Sigmoid colon (tissue), 7 donors: Measurements from ENCODE around the gene SYNDIG1L. TPM values are rescaled to one million over a fixed set of nuclear protein-coding genes. Genes with fewer than 3 reads are reported as not detected.

Experiments used
- DNase-seq: peaks from one replicate; pipeline ENCODE4 v3.0.0-alpha.2; 2019
- H3K27ac ChIP-seq, 4 donors: fragments of 200-600 bp; sonication (generic); one replicate each; pipeline ENCODE4 v1.5.1; 2016 to 2019; ENCODE audit warnings: mild to moderate bottlenecking in 1 of 4
- H3K27me3 ChIP-seq, 3 donors: fragments of 200-600 bp; sonication (generic); one replicate each; pipeline ENCODE4 v1.5.1; 2019; ENCODE audit warnings: mild to moderate bottlenecking in 1 of 3
- H3K36me3 ChIP-seq, 4 donors: fragments of 200-600 bp; sonication (generic); one replicate each; pipeline ENCODE4 v1.5.1; 2016 to 2019
- H3K4me1 ChIP-seq, 4 donors: fragments of 200-600 bp; sonication (generic); one replicate each; pipeline ENCODE4 v1.5.1; 2017 to 2019
- H3K4me3 ChIP-seq, 4 donors: fragments of 200-600 bp; sonication (generic); one replicate each; pipeline ENCODE4 v1.5.1; 2017 to 2019; ENCODE audit warnings: mild to moderate bottlenecking in 2 of 4, moderate library complexity in 1 of 4
- H3K9me3 ChIP-seq, 4 donors: fragments of 200-600 bp in 3 of 4; sonication (generic) in 3 of 4; one replicate each; pipeline versions ENCODE4 v1.5.1 to v1.6.1; 2013 to 2019
- CTCF ChIP-seq, 4 experiments: fragments of 450-650 bp in 3 of 4; fragments of 200-600 bp in 1 of 4; IDR thresholded peaks; one replicate each; pipeline ENCODE4 v1.5.1; 2016 to 2019; ENCODE audit warnings: antibody characterized with exemption in 4 of 4, mild to moderate bottlenecking in 3 of 4, moderate library complexity in 2 of 4
- EP300 ChIP-seq, 4 donors: sonication (generic); formaldehyde crosslinking; IDR thresholded peaks; one replicate each; pipeline ENCODE4 v1.6.1; 2017; ENCODE audit warnings: antibody characterized with exemption in 4 of 4
- POLR2A ChIP-seq, 2 donors: fragments of 450-650 bp; IDR thresholded peaks; one replicate each; pipeline ENCODE4 v1.6.1; 2016; ENCODE audit warnings: antibody characterized with exemption in 2 of 2, mild to moderate bottlenecking in 2 of 2, moderate library complexity in 2 of 2
- POLR2AphosphoS5 ChIP-seq, 4 donors: sonication (generic); formaldehyde crosslinking; IDR thresholded peaks; one replicate each; pipeline ENCODE4 v1.6.1; 2017; ENCODE audit warnings: antibody characterized with exemption in 4 of 4
- WGBS, 2 donors: extraction: QIAGEN DNeasy Blood & Tissue Kit; methylation state at CpG; one replicate each; pipeline ENCODE4 v1.1.7; 2013; 5-methylcytosine and 5-hydroxymethylcytosine counted together
- intact Hi-C: fragments of 100-400 bp; cut with DNase I; formaldehyde crosslinking; loops from one replicate; pipeline ENCODE4 v1.15.1; 2023
- polyA plus RNA-seq, 3 donors: library from polyadenylated mRNA; stranded (reverse); fragments of 200-250 nt; gene quantifications; one replicate each; pipeline ENCODE4 v1.2.3, GENCODE V29; 2013
- total RNA-seq, 4 donors: library from RNA; depleted of rRNA; stranded (reverse); fragments of >200 nt; gene quantifications; one replicate each; pipeline ENCODE4 v1.1.0, GENCODE V29; 2016
- donor health status: healthy with polysubstance abuse.
- donor health status: Bipolar disorder and iron deficiency.
- donor health status: healthy.

SYNDIG1L gene
- total and polyA plus RNA-seq, 7 donors = under 0.01 to 1.7 (median 0.20) TPM; not detected in 4

GRCh38 chr14:74417201-74417600, 8.8 kb downstream of the SYNDIG1L start:
- intact Hi-C loops = no loop called here
- no peaks in the 10 kb centered on the region for H3K36me3 ChIP-seq
- no peak overlapping the region for H3K27ac ChIP-seq
- 73 to 74% methylated on average over 1 of the region's 1 CpG for WGBS, 2 donors
- no peaks in the 10 kb centered on the region for H3K4me1 ChIP-seq
- H3K27me3 ChIP-seq = peaks cover 0 to 9% (median 6%) of the 10 kb centered on the region in 3 donors
- TF ChIP-seq CTCF (IDR thresholded peaks at IDR 0.05) (no peak), POLR2AphosphoS5 (IDR thresholded peaks at IDR 0.05) (no peak), POLR2A (IDR thresholded peaks at IDR 0.05) (no peak), EP300 (IDR thresholded peaks at IDR 0.05) (no peak)
- no peak overlapping the region for H3K4me3 ChIP-seq
- no peaks in the 10 kb centered on the region for H3K9me3 ChIP-seq
- DNase-seq = no peak

- 13 to 42% methylated on average over 4 of the region's 4 CpGs for WGBS, 2 donors
- no peaks in the 10 kb centered on the region for H3K4me1 ChIP-seq
- no peak overlapping the region for H3K27ac ChIP-seq
- H3K4me3 ChIP-seq = no peak overlapping the region
- TF ChIP-seq POLR2AphosphoS5 (IDR thresholded peaks at IDR 0.05) (no peak), EP300 (IDR thresholded peaks at IDR 0.05) (no peak)
- no peaks in the 10 kb centered on the region for H3K36me3 ChIP-seq
- no peak for DNase-seq
- intact Hi-C loops = no loop called here
- H3K9me3 ChIP-seq = no peaks in the 10 kb centered on the region
- peaks cover 0 to 9% (median 6%) of the 10 kb centered on the region in 3 donors for H3K27me3 ChIP-seq
Measured at GRCh38 chr14:74415115-74415437, 10.9 kb downstream of the SYNDIG1L start.

DNA sequence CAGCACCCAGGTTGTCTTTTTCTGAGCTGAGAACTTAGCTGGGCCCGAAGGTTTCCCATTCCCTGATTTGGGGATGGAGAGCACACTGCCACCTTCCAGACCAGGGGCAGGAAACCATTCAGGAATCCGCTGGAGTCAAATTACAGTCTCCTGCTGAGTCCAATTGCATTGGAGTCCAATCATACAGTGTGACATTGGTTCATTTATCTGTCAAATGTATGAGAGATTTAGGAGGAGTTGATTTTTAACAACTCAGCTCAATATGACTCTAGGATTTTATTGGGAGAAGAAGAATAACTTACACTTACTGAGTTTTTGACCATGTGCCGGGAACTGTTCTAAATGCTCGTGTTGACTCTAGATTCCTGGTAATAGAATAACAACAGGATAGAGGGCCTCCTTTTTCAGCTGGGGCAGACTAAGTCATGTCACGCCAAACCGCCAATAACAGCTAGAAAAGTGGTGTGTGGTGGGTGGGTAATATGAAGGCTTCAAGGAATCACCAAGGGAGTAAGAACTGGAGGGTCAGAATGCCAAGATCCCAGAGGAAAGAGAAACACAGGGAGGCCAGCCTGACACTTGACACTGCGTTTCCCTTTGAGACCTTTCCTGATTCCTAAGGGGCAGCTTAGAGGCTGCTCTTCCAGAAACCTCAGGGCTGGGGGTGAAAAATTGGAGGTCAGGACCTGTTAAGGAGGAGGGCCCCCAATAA, 11.5 kb downstream of the SYNDIG1L start:
- no peak for TF ChIP-seq CTCF (IDR thresholded peaks at IDR 0.05)
- TF ChIP-seq POLR2AphosphoS5 (IDR thresholded peaks at IDR 0.05) = no peak
- TF ChIP-seq EP300 (IDR thresholded peaks at IDR 0.05) = no peak
- no peak for TF ChIP-seq POLR2A (IDR thresholded peaks at IDR 0.05)
- 76 to 83% methylated on average over 7 of the region's 7 CpGs for WGBS, 2 donors
- Histone ChIP-seq H3K4me3 (no peak overlapping the region), H3K4me1 (no peaks in the 10 kb centered on the region), H3K27ac (no peak overlapping the region), H3K27me3 (peaks cover 0 to 9% (median 8%) of the 10 kb centered on the region in 3 donors), H3K36me3 (no peaks in the 10 kb centered on the region), H3K9me3 (no peaks in the 10 kb centered on the region)
- intact Hi-C loops = no loop called here
- no peak for DNase-seq

GRCh38 chr14:74413627-74414026, 12.4 kb downstream of the SYNDIG1L start:
- intact Hi-C loops = no loop called here
- no peaks in the 10 kb centered on the region for H3K36me3 ChIP-seq
- peaks cover 0 to 15% (median 9%) of the 10 kb centered on the region in 3 donors for H3K27me3 ChIP-seq
- TF ChIP-seq CTCF (IDR thresholded peaks at IDR 0.05) (no peak), POLR2AphosphoS5 (IDR thresholded peaks at IDR 0.05) (no peak), EP300 (IDR thresholded peaks at IDR 0.05) (no peak), POLR2A (IDR thresholded peaks at IDR 0.05) (no peak)
- no peaks in the 10 kb centered on the region for H3K9me3 ChIP-seq
- H3K4me1 ChIP-seq = no peaks in the 10 kb centered on the region
- no peak overlapping the region for H3K27ac ChIP-seq
- 81 to 89% methylated on average over 4 of the region's 4 CpGs for WGBS, 2 donors
- H3K4me3 ChIP-seq = no peak overlapping the region
- no peak for DNase-seq

- 64 to 75% methylated on average over 2 of the region's 2 CpGs for WGBS, 2 donors
- intact Hi-C loops = no loop called here
Measured at GRCh38 chr14:74412753-74413152, 13.3 kb downstream of the SYNDIG1L start.

More at GRCh38 chr14:74412753-74413152, 13.3 kb downstream of the SYNDIG1L start:
- TF ChIP-seq POLR2AphosphoS5 (IDR thresholded peaks at IDR 0.05) = no peak
- no peak for TF ChIP-seq POLR2A (IDR thresholded peaks at IDR 0.05)
- no peak for TF ChIP-seq CTCF (IDR thresholded peaks at IDR 0.05)
- no peak for TF ChIP-seq EP300 (IDR thresholded peaks at IDR 0.05)
- Histone ChIP-seq H3K36me3 (no peaks in the 10 kb centered on the region), H3K4me1 (no peaks in the 10 kb centered on the region), H3K27ac (no peak overlapping the region), H3K4me3 (no peak overlapping the region), H3K9me3 (no peaks in the 10 kb centered on the region), H3K27me3 (peaks cover 0 to 15% (median 9%) of the 10 kb centered on the region in 3 donors)
- DNase-seq = no peak
